GM12892 (cell line): ENCODE results near the gene L1CAM.

Experiments used
- DNase-seq: peaks from one replicate; pipeline ENCODE4 v3.0.0; 2011; ENCODE audit not compliant: insufficient read length
- FAIRE-seq: peaks from 2 replicates; lab custom pipeline; 2011; peaks lifted over from hg19 to GRCh38; lab: Jason Lieb, UNC
- POLR2A ChIP-seq: IDR thresholded peaks from 2 replicates; pipeline ENCODE4 v1.6.1; 2011; ENCODE audit warnings: low read depth, low read length, control low read depth
- POLR2AphosphoS5 ChIP-seq: IDR thresholded peaks from 2 replicates; pipeline ENCODE4 v1.6.1; 2011; ENCODE audit warnings: low read depth, low read length, control low read depth
- TAF1 ChIP-seq: IDR thresholded peaks from 2 replicates; pipeline ENCODE4 v1.6.1; 2011; ENCODE audit warnings: low read depth, mild to moderate bottlenecking, control low read depth, low read length, borderline replicate concordance

The L1CAM gene

GRCh38 chrX:153929576-153929975, 43.6 kb upstream of the L1CAM start:
- no peak for TF ChIP-seq POLR2AphosphoS5
- TF ChIP-seq TAF1, result no peak
- TF ChIP-seq POLR2A, result no peak; the same call in 1 of the 2 replicates
- FAIRE-seq, result no peak
- DNase-seq, result no peak

DNA sequence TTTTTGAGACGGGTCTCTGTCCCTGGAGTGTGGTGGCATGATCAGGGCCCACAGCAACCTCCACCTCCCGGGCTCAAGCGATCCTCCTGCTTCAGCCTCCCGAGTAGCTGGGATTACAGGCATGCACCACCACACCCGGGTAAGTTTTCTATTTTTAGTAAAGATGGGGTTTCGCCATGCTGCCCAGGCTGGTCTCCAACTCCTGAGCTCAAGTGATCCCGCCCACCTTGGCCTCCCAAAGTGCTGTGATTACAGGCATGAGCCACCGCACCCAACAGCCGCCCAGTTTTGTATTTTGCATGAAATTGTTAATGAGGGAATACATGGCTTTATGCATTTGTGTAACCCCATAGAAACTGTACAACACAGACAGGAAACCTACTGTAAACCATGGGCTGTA, 42.9 kb upstream of the L1CAM start:
- TF ChIP-seq POLR2A (no peak), TAF1 (no peak), POLR2AphosphoS5 (no peak)
- peak; percentile 61 for FAIRE-seq
- no peak for DNase-seq

DNA sequence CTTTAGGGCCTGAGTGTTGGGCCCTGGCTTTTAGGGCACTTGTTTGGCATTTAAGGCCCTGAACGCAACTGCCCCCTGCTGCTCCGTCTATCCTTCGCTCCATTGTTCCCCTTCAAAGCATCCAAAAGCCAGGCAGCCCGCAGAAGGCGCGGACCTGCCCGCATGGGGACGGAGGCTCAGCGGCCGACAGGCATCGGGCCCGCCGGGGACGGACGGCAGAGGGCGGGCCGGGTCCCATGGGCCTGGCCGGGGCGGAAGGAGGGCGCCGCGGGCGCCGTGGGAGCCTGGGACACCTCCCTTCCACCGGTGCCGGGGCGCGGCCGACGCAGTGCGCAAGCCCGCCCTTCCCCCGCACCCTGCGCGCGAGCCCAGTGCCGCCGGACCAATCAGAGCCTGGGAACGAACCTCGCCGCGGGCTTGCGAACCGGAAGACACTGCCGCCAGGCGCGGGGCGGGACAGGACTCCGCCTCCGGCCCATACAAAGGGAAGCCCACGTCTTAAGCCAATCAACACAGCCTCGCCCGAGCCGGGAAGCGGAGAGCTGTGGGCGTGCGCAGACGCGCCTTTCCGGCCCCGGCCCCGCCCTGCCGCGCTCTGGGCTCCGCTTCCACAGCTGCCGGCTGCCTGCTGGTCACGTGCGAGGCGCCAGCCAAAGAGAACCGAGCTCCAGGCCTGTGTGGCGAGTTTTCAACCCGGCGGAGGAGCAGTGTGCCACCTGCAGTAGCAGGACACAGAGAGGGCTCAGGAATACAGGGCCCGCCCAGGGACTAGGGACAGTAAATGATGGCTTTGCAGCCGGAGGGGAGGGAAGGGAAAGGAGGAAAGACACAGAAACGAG, 42.2 kb upstream of the L1CAM start:
- DNase-seq (peak; percentile 99), FAIRE-seq (peak; percentile 100)
- TF ChIP-seq POLR2A, result peak; percentile 70
- TF ChIP-seq TAF1, result peak; percentile 46; the same call in 1 of the 2 replicates
- peak; percentile 81 for TF ChIP-seq POLR2AphosphoS5

DNA sequence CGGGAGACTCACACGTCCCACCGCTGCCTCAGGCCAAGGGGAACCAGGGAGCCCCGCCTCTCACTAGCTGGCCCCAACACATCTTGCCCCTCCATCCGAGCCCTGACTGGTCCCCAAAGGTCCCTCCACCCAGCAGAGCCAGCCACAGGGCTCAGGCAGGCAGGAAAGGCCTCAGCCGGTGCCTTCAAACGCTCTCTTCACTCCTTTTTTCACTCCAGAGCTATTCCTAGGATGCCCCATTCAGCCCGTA, 41.6 kb upstream of the L1CAM start:
- FAIRE-seq (no peak), DNase-seq (no peak)
- TF ChIP-seq TAF1 (no peak), POLR2AphosphoS5 (no peak), POLR2A (peak; percentile 1; the same call in 1 of the 2 replicates)

- TF ChIP-seq TAF1 (0 out of 2 replicates have a peak, but pooled peaks have one; percentile 24), POLR2A (peak; percentile 80), POLR2AphosphoS5 (peak; percentile 69)
- peak; percentile 85 for DNase-seq
- FAIRE-seq, result peak; percentile 100
Measured at GRCh38 chrX:153926858-153927671, 41.1 kb upstream of the L1CAM start.

GRCh38 chrX:153926552-153926857, 40.5 kb upstream of the L1CAM start:
- DNase-seq (no peak), FAIRE-seq (no peak)
- TF ChIP-seq TAF1, result no peak

- DNase-seq (no peak), FAIRE-seq (peak; percentile 78)
- no peak for TF ChIP-seq TAF1
- peak; percentile 73 for TF ChIP-seq POLR2A
- peak; percentile 80; the same call in 1 of the 2 replicates for TF ChIP-seq POLR2AphosphoS5
Measured at GRCh38 chrX:153925739-153926551, 40.0 kb upstream of the L1CAM start, which contains the start of gene ARHGAP4. Gene ARHGAP4 (minus strand): TSS chrX:153926264. CDS start chrX:153926202, 62 bp downstream.

DNA sequence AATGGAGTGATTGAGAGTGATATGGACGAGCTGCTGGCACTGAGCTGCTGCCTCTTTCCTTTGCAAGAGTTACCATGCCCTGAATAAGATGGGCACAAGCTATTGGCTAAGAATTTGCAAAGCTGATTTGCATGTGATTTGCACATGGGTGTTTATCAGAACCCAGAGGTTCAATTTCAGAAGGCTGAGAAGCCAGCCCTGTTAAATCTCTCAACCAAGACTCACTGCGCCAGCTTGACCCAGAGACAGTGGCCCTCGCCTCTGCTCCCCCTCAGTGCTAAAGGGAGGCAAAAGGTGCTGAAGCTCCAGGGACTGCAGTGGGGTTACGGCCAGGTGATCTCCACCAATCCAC, 39.4 kb upstream of the L1CAM start:
- TF ChIP-seq TAF1 (peak; percentile 63; the same call in 1 of the 2 replicates), POLR2A (peak; percentile 89), POLR2AphosphoS5 (peak; percentile 95)
- FAIRE-seq (no peak), DNase-seq (no peak)

- TF ChIP-seq TAF1 (no peak), POLR2AphosphoS5 (no peak), POLR2A (no peak)
- no peak for DNase-seq
- FAIRE-seq, result peak; percentile 78
Measured at GRCh38 chrX:153924149-153924861, 38.3 kb upstream of the L1CAM start.

GRCh38 chrX:153922932-153923857, 37.2 kb upstream of the L1CAM start:
- no peak for TF ChIP-seq POLR2A
- no peak for TF ChIP-seq TAF1
- no peak for TF ChIP-seq POLR2AphosphoS5
- no peak for DNase-seq
- peak; percentile 30 for FAIRE-seq
